ENCODE results near the gene EFTUD2.

Gene EFTUD2

GRCh38 chr17:44909681-44910144, 10.5 kb upstream of the EFTUD2 start:
- no peak overlapping the region for H3K4me3 ChIP-seq (ENCODE audit: low read depth, low read length)

GRCh38 chr17:44908761-44909326, 9.6 kb upstream of the EFTUD2 start:
- no peak overlapping the region for H3K4me3 ChIP-seq (ENCODE audit: low read depth, low read length)
- no peak for TF ChIP-seq CTCF (IDR thresholded peaks at IDR 0.05; ENCODE audit: borderline replicate concordance, insufficient read depth, low read depth, low read length)

More at GRCh38 chr17:44909681-44910144, 10.5 kb upstream of the EFTUD2 start:
- no peak for TF ChIP-seq CTCF (IDR thresholded peaks at IDR 0.05; ENCODE audit: borderline replicate concordance, insufficient read depth, low read depth, low read length)

GRCh38 chr17:44907729-44908470, 8.7 kb upstream of the EFTUD2 start:
- TF ChIP-seq CTCF (IDR thresholded peaks at IDR 0.05; ENCODE audit: borderline replicate concordance, insufficient read depth, low read depth, low read length): no peak

GRCh38 chr17:44906763-44907728, 7.8 kb upstream of the EFTUD2 start:
- TF ChIP-seq CTCF (IDR thresholded peaks at IDR 0.05; ENCODE audit: borderline replicate concordance, insufficient read depth, low read depth, low read length): no peak
- H3K4me3 ChIP-seq (ENCODE audit: low read depth, low read length): no peak overlapping the region

More at GRCh38 chr17:44907729-44908470, 8.7 kb upstream of the EFTUD2 start:
- H3K4me3 ChIP-seq (ENCODE audit: low read depth, low read length): no peak overlapping the region

- TF ChIP-seq CTCF (IDR thresholded peaks at IDR 0.05; ENCODE audit: borderline replicate concordance, insufficient read depth, low read depth, low read length): no peak
- H3K4me3 ChIP-seq (ENCODE audit: low read depth, low read length): no peak overlapping the region
Observed at GRCh38 chr17:44906010-44906646, 6.9 kb upstream of the EFTUD2 start.

Data from GM12875 (cell line).